ENCODE results near the gene NNT. TPM values are rescaled to one million over a fixed set of nuclear protein-coding genes. Genes with fewer than 3 reads are reported as not detected.
"Not testable (repeated sequence)": the region's sequence is repeated elsewhere in the genome, so short reads cannot be mapped to it uniquely, and the experiment has no call there.

The NNT gene
- total RNA-seq, 4 donors from 2014 or later = 47.0 to 68.5 (median 60.8) TPM

GRCh38 chr5:43702815-43703214 lies 99.8 kb downstream of the NNT start:
- ATAC-seq (ENCODE audit: low FRiP score) = no peak
- DNase-seq (ENCODE audit: low spot score) = no peak
- TF ChIP-seq CTCF (IDR thresholded peaks at IDR 0.05) = no peak

DNA sequence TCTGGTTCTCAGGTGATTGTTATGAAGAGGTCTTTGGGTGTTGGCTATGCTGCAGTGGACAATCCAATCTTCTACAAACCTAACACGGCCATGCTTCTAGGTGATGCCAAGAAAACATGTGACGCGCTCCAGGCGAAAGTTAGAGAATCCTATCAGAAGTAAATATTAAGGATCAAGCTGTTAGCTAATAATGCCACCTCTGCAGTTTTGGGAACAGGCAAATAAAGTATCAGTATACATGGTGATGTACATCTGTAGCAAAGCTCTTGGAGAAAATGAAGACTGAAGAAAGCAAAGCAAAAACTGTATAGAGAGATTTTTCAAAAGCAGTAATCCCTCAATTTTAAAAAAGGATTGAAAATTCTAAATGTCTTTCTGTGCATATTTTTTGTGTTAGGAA lies 101.3 kb downstream of the NNT start:
- TF ChIP-seq CTCF (IDR thresholded peaks at IDR 0.05) = no peak
- ATAC-seq (ENCODE audit: low FRiP score) (no peak), DNase-seq (ENCODE audit: low spot score) (no peak)

GRCh38 chr5:43706576-43706975 lies 103.6 kb downstream of the NNT start:
- ATAC-seq (ENCODE audit: low FRiP score) = not testable (repeated sequence)

GRCh38 chr5:43711496-43711895 lies 108.5 kb downstream of the NNT start:
- DNase-seq (ENCODE audit: low spot score) (no peak), ATAC-seq (ENCODE audit: low FRiP score) (no peak)
- no peak for TF ChIP-seq CTCF (IDR thresholded peaks at IDR 0.05)

More at GRCh38 chr5:43706576-43706975, 103.6 kb downstream of the NNT start:
- DNase-seq (ENCODE audit: low spot score) = not testable (repeated sequence)

- DNase-seq (ENCODE audit: low spot score) (no peak), ATAC-seq (ENCODE audit: low FRiP score) (no peak)
- TF ChIP-seq CTCF (IDR thresholded peaks at IDR 0.05) = no peak
These were observed 109.1 kb downstream of the NNT start for GRCh38 chr5:43712081-43712480.

DNA sequence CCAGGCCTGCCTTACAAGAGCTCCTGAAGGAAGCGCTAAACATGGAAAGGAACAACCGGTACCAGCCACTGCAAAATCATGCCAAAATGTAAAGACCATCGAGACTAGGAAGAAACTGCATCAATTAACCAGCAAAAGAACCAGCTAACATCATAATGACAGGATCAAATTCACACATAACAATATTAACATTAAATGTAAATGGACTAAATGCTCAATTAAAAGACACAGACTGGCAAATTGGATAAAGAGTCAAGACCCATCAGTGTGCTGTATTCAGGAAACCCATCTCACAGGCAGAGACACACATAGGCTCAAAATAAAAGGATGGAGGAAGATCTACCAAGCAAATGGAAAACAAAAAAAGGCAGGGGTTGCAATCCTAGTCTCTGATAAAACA lies 116.8 kb downstream of the NNT start:
- not testable (repeated sequence) for DNase-seq (ENCODE audit: low spot score); ATAC-seq (ENCODE audit: low FRiP score)

DNA sequence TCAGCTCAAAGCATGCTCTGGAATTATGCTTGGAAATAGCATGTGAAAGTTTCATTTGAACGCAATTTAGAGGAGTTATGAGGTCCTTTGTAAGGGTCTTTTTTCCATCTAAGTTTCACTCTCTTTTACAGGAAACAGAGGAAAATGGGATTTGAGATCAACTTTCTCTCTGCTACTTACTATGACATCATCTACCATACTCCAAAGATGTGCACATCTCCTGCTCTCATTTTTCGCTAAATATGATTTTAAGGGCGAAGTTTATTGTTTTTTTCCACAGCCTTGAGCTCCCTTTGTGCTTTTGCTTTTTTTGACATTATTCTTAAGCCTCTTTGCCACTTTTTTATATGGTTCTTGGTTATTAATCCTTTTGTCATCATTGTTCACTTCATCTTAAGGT lies 125.6 kb downstream of the NNT start:
- ATAC-seq (ENCODE audit: low FRiP score) (no peak), DNase-seq (ENCODE audit: low spot score) (no peak)
- TF ChIP-seq CTCF (IDR thresholded peaks at IDR 0.05) = no peak

DNA sequence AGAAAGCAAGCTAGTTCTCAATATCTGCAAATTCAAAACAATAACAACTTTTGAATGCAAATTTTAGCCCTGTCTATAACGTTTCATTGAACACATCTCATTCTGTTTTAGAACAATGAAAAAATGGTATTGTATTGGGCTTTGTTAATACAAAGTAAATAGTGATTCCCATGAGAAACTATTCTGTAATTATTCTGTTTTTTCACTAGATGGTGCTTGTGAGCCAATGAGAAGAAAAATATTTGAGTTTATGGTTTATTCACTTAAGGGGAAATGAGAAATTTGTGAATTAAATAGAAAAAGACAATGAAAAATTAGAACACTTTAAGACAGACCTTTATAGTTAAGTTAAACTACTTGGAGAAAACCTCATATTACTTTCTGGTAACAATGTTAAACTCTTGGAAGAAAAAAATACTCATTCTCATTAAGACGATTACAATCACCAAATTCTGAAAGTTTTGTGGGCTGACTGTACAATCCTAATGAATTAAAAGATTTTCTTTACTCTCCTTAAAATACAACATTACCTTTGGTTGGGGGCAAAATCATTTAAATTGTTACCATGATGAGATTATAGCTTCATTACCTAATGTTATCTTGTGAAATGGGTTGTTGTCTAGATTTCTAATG lies 127.0 kb downstream of the NNT start:
- ATAC-seq (ENCODE audit: low FRiP score) = no peak
- no peak for TF ChIP-seq CTCF (IDR thresholded peaks at IDR 0.05)
- no peak for DNase-seq (ENCODE audit: low spot score)

Data from omental fat pad (tissue), 4 donors.